Neural cell (in vitro differentiated cells): Measurements from ENCODE around the gene HOXA1.

Experiments used
- CTCF ChIP-seq: fragments of 450-650 bp; IDR thresholded peaks from 2 replicates; pipeline ENCODE4 v1.5.1; 2014; ENCODE audit warnings: antibody characterized with exemption, mild to moderate bottlenecking, moderate library complexity; ENCODE audit not compliant: poor library complexity, severe bottlenecking
- EP300 ChIP-seq: fragments of 450-650 bp; conservative IDR thresholded peaks from 2 replicates; pipeline ENCODE4 v1.6.1; 2014; ENCODE audit warnings: antibody characterized with exemption, mild to moderate bottlenecking, moderate library complexity; ENCODE audit not compliant: poor library complexity, severe bottlenecking
- EZH2 ChIP-seq: fragments of 200-600, 300-800 bp; shearing (Covaris generic), sonication (generic); IDR thresholded peaks from 2 replicates; pipeline ENCODE4 v1.6.1; 2014; ENCODE audit warnings: antibody characterized with exemption, low read length, borderline replicate concordance, mild to moderate bottlenecking; ENCODE audit not compliant: insufficient read depth, poor library complexity, severe bottlenecking
- MXI1 ChIP-seq: fragments of 450-650 bp; conservative IDR thresholded peaks from 2 replicates; pipeline ENCODE4 v1.6.1; 2014; ENCODE audit warnings: antibody characterized with exemption, mild to moderate bottlenecking; ENCODE audit not compliant: poor library complexity, severe bottlenecking
- TF ChIP-seq, protein P1 (sequence below): IDR thresholded peaks from 2 replicates; pipeline ENCODE4 v1.6.1; 2012; ENCODE audit warnings: borderline replicate concordance

DNA sequence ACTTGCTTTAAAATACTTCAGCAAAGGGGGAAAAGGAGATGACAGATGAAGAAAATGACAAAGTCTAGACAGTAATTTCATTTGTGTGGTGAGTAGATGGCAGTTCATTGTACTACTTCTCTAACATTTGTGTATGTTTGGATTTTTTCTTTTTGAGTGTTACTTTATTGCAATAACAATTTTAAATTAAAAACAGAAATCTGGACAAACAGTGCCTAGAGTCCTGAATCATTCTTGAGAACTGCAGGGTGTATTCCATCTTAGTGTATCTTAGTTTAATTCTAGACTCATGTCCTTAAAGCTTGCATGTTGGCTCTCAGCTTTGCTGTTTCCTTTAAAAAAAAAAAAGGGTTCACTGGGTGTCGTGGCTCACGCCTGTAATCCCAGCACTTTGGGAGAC lies 31.1 kb downstream of the HOXA1 start:
- TF ChIP-seq CTCF: no peak
- no peak for TF ChIP-seq MXI1
- no peak for TF ChIP-seq EZH2
- TF ChIP-seq, protein P1, sequence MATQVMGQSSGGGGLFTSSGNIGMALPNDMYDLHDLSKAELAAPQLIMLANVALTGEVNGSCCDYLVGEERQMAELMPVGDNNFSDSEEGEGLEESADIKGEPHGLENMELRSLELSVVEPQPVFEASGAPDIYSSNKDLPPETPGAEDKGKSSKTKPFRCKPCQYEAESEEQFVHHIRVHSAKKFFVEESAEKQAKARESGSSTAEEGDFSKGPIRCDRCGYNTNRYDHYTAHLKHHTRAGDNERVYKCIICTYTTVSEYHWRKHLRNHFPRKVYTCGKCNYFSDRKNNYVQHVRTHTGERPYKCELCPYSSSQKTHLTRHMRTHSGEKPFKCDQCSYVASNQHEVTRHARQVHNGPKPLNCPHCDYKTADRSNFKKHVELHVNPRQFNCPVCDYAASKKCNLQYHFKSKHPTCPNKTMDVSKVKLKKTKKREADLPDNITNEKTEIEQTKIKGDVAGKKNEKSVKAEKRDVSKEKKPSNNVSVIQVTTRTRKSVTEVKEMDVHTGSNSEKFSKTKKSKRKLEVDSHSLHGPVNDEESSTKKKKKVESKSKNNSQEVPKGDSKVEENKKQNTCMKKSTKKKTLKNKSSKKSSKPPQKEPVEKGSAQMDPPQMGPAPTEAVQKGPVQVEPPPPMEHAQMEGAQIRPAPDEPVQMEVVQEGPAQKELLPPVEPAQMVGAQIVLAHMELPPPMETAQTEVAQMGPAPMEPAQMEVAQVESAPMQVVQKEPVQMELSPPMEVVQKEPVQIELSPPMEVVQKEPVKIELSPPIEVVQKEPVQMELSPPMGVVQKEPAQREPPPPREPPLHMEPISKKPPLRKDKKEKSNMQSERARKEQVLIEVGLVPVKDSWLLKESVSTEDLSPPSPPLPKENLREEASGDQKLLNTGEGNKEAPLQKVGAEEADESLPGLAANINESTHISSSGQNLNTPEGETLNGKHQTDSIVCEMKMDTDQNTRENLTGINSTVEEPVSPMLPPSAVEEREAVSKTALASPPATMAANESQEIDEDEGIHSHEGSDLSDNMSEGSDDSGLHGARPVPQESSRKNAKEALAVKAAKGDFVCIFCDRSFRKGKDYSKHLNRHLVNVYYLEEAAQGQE: no peak
- no peak for TF ChIP-seq EP300
